Fibroblast of mammary gland (primary cell): ENCODE data around the gene CFL1.

Experiments used
- DNase-seq: peaks from one replicate; pipeline ENCODE4 v3.0.0-alpha.2; 2010; ENCODE audit warnings: low read depth
- H3K4me3 ChIP-seq: 2 replicates; pipeline ENCODE4 v1.5.1; 2011; ENCODE audit warnings: low read depth, mild to moderate bottlenecking, low read length, moderate library complexity; ENCODE audit not compliant: control insufficient read depth
- CTCF ChIP-seq: conservative IDR thresholded peaks from 2 replicates; pipeline ENCODE4 v1.5.1; 2011; ENCODE audit warnings: low read depth, low read length, inconsistent platforms; ENCODE audit not compliant: control insufficient read depth, insufficient read depth

The CFL1 gene

GRCh38 chr11:65871811-65872548, 14.0 kb upstream of the CFL1 start:
- peak overlapping the region; percentile 69 for H3K4me3 ChIP-seq
- DNase-seq: no peak
- TF ChIP-seq CTCF: peak; percentile 18

- DNase-seq: no peak
- H3K4me3 ChIP-seq: peak overlapping the region; percentile 69
- TF ChIP-seq CTCF: no peak
Measured at GRCh38 chr11:65870706-65871681, 13.0 kb upstream of the CFL1 start.

GRCh38 chr11:65870307-65870658, 12.3 kb upstream of the CFL1 start:
- no peak overlapping the region for H3K4me3 ChIP-seq
- DNase-seq: no peak
- no peak for TF ChIP-seq CTCF

- TF ChIP-seq CTCF: no peak
- no peak overlapping the region for H3K4me3 ChIP-seq
- no peak for DNase-seq
Measured at GRCh38 chr11:65869643-65870306, 11.8 kb upstream of the CFL1 start.

- no peak for DNase-seq
- no peak for TF ChIP-seq CTCF
- no peak overlapping the region for H3K4me3 ChIP-seq
Measured at GRCh38 chr11:65868907-65869306, 10.9 kb upstream of the CFL1 start.

- H3K4me3 ChIP-seq: no peak overlapping the region
- no peak for DNase-seq
- no peak for TF ChIP-seq CTCF
Measured at GRCh38 chr11:65868076-65868667, 10.2 kb upstream of the CFL1 start.
